Hippocampal formation (tissue), 2 donors: ENCODE measurements around the gene AGMO.

Experiments used
- DNase-seq, 2 donors: peaks; one replicate each; lab custom pipeline; 2025; lab: John Stamatoyannopoulos, UW

The AGMO gene

GRCh38 chr7:15397159-15397550 is 164.7 kb downstream of the AGMO start:
- no peak for DNase-seq

- DNase-seq = no peak
Observed at GRCh38 chr7:15396210-15397158, 165.3 kb downstream of the AGMO start.

GRCh38 chr7:15389073-15389472 is 172.7 kb downstream of the AGMO start:
- no peak for DNase-seq

GRCh38 chr7:15378494-15379145 is 183.2 kb downstream of the AGMO start:
- no peak for DNase-seq

- no peak for DNase-seq
Observed at GRCh38 chr7:15376600-15376999, 185.2 kb downstream of the AGMO start.

GRCh38 chr7:15370441-15370840 is 191.4 kb downstream of the AGMO start:
- peak in 1 of 2 donors; percentile 74 for DNase-seq

GRCh38 chr7:15368653-15369052 is 193.2 kb downstream of the AGMO start:
- no peak for DNase-seq

GRCh38 chr7:15367897-15368296 is 193.9 kb downstream of the AGMO start:
- DNase-seq = no peak

- DNase-seq = no peak
Observed at GRCh38 chr7:15358112-15358511, 203.7 kb downstream of the AGMO start.

- no peak for DNase-seq
Observed at GRCh38 chr7:15352421-15353206, 209.2 kb downstream of the AGMO start.

GRCh38 chr7:15345216-15345615 is 216.6 kb downstream of the AGMO start:
- DNase-seq = no peak

- DNase-seq = no peak
Observed at GRCh38 chr7:15341817-15342216, 220.0 kb downstream of the AGMO start.

GRCh38 chr7:15336146-15336545 is 225.7 kb downstream of the AGMO start:
- no peak for DNase-seq

GRCh38 chr7:15335390-15335789 is 226.4 kb downstream of the AGMO start:
- DNase-seq = no peak

- no peak for DNase-seq
Observed at GRCh38 chr7:15334536-15335263, 227.1 kb downstream of the AGMO start.

- no peak for DNase-seq
Observed at GRCh38 chr7:15332956-15333355, 228.9 kb downstream of the AGMO start.

- DNase-seq = no peak
Observed at GRCh38 chr7:15330943-15331342, 230.9 kb downstream of the AGMO start.

GRCh38 chr7:15327001-15327400 is 234.8 kb downstream of the AGMO start:
- DNase-seq = no peak

- DNase-seq = peak in 1 of 2 donors; percentile 46
Observed at GRCh38 chr7:15326044-15326644, 235.7 kb downstream of the AGMO start.

- no peak for DNase-seq
Observed at GRCh38 chr7:15323550-15323949, 238.3 kb downstream of the AGMO start.

GRCh38 chr7:15317215-15317614 is 244.6 kb downstream of the AGMO start:
- DNase-seq = no peak
